ENCODE data around the gene ZDHHC14. TPM values are rescaled to one million over a fixed set of nuclear protein-coding genes. Genes with fewer than 3 reads are reported as not detected.
"Not testable (repeated sequence)": the region's sequence is repeated elsewhere in the genome, so short reads cannot be mapped to it uniquely, and the experiment has no call there.

Gene ZDHHC14
- total and polyA plus RNA-seq, 4 donors = 4.3 to 18.3 (median 8.9) TPM

DNA sequence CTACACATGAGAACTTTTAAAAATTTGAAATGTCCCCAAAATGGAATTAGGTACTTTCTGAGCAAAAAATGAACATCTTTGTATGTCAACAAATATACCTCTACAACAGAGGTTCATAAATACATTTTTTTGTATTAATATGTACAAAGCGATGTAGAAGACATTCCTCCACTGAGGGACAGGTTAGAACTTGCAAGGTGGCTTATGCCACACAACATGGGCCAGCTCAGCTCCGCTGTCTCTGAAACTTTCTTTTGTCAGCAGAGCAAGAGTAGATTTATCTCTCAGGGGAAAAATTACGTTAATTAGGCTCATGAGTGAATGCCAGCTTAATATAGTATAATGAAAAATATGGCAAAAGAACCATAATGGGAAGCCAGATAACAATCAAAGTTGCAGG lies 47.0 kb upstream of the ZDHHC14 start:
- 89 to 94% methylated on average over 3 of the region's 3 CpGs for WGBS, 2 donors
- no peak for ATAC-seq (ENCODE audit: insufficient read depth, low FRiP score)
- H3K9me3 ChIP-seq (ENCODE audit: control insufficient read depth in 4 of 4, insufficient read depth in 3 of 4, low read length in 3 of 4) = no peaks in the 10 kb centered on the region

DNA sequence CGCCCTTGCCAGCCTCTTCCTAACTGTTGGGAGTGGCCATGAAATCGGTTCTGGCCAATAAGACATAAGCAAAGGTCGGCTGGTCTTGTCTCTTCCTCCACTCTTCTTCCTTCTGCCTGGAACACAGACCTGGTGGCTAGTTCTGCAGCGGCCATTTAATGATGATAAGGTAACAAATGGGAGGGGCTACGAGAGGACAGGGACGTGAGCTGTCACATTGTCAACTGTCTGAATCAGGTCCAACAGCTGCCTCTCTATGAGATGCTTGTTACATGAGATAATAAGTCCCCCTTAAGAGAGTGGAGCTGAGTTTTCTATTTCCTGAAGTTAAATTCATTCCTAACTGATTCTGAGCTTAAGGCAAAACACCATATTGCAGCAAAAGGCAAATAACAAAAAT lies 45.2 kb upstream of the ZDHHC14 start:
- Histone ChIP-seq H3K27ac (ENCODE audit: low read depth in 1 of 2, low read length in 1 of 2) (no peak overlapping the region), H3K9me3 (ENCODE audit: control insufficient read depth in 4 of 4, insufficient read depth in 3 of 4, low read length in 3 of 4) (no peaks in the 10 kb centered on the region), H3K36me3 (ENCODE audit: control insufficient read depth in 4 of 4, insufficient read depth in 4 of 4, low read length in 4 of 4) (no peaks in the 10 kb centered on the region), H3K27me3 (ENCODE audit: control insufficient read depth in 3 of 3, insufficient read depth in 3 of 3, low read length in 2 of 3) (no peaks in the 10 kb centered on the region), H3K4me1 (ENCODE audit: control insufficient read depth in 5 of 5, insufficient read depth in 5 of 5, low read length in 5 of 5) (no peaks in the 10 kb centered on the region), H3K4me3 (no peak overlapping the region), H3K9ac (ENCODE audit: insufficient read depth in 1 of 2, low read length in 2 of 2) (no peak overlapping the region)
- TF ChIP-seq, protein P1, sequence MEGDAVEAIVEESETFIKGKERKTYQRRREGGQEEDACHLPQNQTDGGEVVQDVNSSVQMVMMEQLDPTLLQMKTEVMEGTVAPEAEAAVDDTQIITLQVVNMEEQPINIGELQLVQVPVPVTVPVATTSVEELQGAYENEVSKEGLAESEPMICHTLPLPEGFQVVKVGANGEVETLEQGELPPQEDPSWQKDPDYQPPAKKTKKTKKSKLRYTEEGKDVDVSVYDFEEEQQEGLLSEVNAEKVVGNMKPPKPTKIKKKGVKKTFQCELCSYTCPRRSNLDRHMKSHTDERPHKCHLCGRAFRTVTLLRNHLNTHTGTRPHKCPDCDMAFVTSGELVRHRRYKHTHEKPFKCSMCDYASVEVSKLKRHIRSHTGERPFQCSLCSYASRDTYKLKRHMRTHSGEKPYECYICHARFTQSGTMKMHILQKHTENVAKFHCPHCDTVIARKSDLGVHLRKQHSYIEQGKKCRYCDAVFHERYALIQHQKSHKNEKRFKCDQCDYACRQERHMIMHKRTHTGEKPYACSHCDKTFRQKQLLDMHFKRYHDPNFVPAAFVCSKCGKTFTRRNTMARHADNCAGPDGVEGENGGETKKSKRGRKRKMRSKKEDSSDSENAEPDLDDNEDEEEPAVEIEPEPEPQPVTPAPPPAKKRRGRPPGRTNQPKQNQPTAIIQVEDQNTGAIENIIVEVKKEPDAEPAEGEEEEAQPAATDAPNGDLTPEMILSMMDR (IDR thresholded peaks at IDR 0.05; ENCODE audit: control extremely low read depth, extremely low read depth) = no peak
- 66% methylated on average over 6 of the region's 6 CpGs for WGBS, 2 donors
- ATAC-seq (ENCODE audit: insufficient read depth, low FRiP score) (no peak), DNase-seq (no peak)

More for the DNA sequence above, 47.0 kb upstream of the ZDHHC14 start:
- Histone ChIP-seq H3K36me3 (ENCODE audit: control insufficient read depth in 4 of 4, insufficient read depth in 4 of 4, low read length in 4 of 4) (no peaks in the 10 kb centered on the region), H3K4me1 (ENCODE audit: control insufficient read depth in 5 of 5, insufficient read depth in 5 of 5, low read length in 5 of 5) (peaks cover 0 to 7% (median 0%) of the 10 kb centered on the region in 5 donors), H3K27me3 (ENCODE audit: control insufficient read depth in 3 of 3, insufficient read depth in 3 of 3, low read length in 2 of 3) (no peaks in the 10 kb centered on the region), H3K27ac (ENCODE audit: low read depth in 1 of 2, low read length in 1 of 2) (no peak overlapping the region), H3K9ac (ENCODE audit: insufficient read depth in 1 of 2, low read length in 2 of 2) (no peak overlapping the region), H3K4me3 (no peak overlapping the region)
- DNase-seq = no peak
- TF ChIP-seq, protein P1 (IDR thresholded peaks at IDR 0.05; ENCODE audit: control extremely low read depth, extremely low read depth) = no peak

DNA sequence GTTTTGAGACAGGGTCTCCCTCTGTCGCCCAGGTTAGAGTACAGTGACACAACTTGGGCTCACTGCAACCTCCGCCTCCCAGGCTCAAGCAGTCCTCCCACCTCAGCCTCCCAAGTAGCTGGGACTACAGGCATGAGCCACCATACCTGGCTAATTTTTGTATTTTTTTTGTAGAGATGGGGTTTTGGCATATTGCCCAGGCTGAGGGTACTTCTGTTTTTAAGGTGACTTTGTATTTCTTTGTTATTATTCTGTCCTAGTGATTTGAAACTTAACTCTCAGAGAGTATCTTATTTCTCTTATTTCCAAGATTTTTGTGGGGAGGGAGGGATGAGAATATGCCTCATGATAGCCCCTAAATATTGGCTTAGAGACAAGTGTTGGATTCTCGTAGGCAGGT lies 43.7 kb upstream of the ZDHHC14 start:
- 74 to 78% methylated on average over 3 of the region's 3 CpGs for WGBS, 2 donors
- not testable (repeated sequence) for ATAC-seq (ENCODE audit: insufficient read depth, low FRiP score); DNase-seq; H3K4me1 ChIP-seq (ENCODE audit: control insufficient read depth in 5 of 5, insufficient read depth in 5 of 5, low read length in 5 of 5); H3K9me3 ChIP-seq (ENCODE audit: control insufficient read depth in 4 of 4, insufficient read depth in 3 of 4, low read length in 3 of 4); H3K27me3 ChIP-seq (ENCODE audit: control insufficient read depth in 3 of 3, insufficient read depth in 3 of 3, low read length in 2 of 3); H3K27ac ChIP-seq (ENCODE audit: low read depth in 1 of 2, low read length in 1 of 2); H3K4me3 ChIP-seq; H3K36me3 ChIP-seq (ENCODE audit: control insufficient read depth in 4 of 4, insufficient read depth in 4 of 4, low read length in 4 of 4); H3K9ac ChIP-seq (ENCODE audit: insufficient read depth in 1 of 2, low read length in 2 of 2)

DNA sequence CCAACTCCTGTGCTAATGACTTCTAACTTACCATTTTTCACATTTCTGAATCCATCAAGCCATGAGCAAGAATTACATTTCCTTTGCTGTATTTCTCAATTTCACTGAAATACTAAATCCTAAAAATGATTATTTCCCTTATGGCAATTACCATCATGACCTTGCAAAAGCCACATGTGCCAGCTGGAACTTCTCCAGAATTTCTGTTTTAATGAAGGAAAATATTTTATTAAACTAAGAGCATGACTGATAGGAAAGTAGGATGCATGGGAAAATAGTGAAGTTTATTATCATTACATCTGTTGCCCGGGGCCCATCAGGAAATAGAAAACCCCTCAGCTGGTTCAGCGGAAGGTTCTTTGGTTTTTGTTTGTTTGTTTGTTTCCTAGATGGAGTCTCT lies 43.2 kb upstream of the ZDHHC14 start:
- H3K9me3 ChIP-seq (ENCODE audit: control insufficient read depth in 4 of 4, insufficient read depth in 3 of 4, low read length in 3 of 4) = no peaks in the 10 kb centered on the region
- 47 to 64% methylated on average over 2 of the region's 2 CpGs for WGBS, 2 donors
- no peaks in the 10 kb centered on the region for H3K4me1 ChIP-seq (ENCODE audit: control insufficient read depth in 5 of 5, insufficient read depth in 5 of 5, low read length in 5 of 5)
- H3K36me3 ChIP-seq (ENCODE audit: control insufficient read depth in 4 of 4, insufficient read depth in 4 of 4, low read length in 4 of 4) = no peaks in the 10 kb centered on the region
- no peak overlapping the region for H3K9ac ChIP-seq (ENCODE audit: insufficient read depth in 1 of 2, low read length in 2 of 2)
- DNase-seq (peak in 2 of 3 donors; percentile 50 to 54), ATAC-seq (ENCODE audit: insufficient read depth, low FRiP score) (no peak)
- no peak overlapping the region for H3K27ac ChIP-seq (ENCODE audit: low read depth in 1 of 2, low read length in 1 of 2)
- H3K4me3 ChIP-seq = no peak overlapping the region
- no peaks in the 10 kb centered on the region for H3K27me3 ChIP-seq (ENCODE audit: control insufficient read depth in 3 of 3, insufficient read depth in 3 of 3, low read length in 2 of 3)
- TF ChIP-seq, protein P1 (IDR thresholded peaks at IDR 0.05; ENCODE audit: control extremely low read depth, extremely low read depth) = no peak

Measured in lung (tissue), 12 donors.